Upper lobe of left lung (tissue), 6 donors: Measurements from ENCODE around the gene KRT8. TPM values are rescaled to one million over a fixed set of nuclear protein-coding genes. Genes with fewer than 3 reads are reported as not detected.

ENCODE experiments used
- ATAC-seq, 2 donors: fragments of 200-7000 bp; cut with Tn5 transposase; one replicate each; pipeline ENCODE4 v1.9.1; 2022; ENCODE audit warnings: mild to moderate bottlenecking in 2 of 2, moderate library complexity in 2 of 2; ENCODE audit not compliant: low FRiP score in 2 of 2
- DNase-seq, 2 donors: peaks; one replicate each; pipeline ENCODE4 v3.0.0-alpha.2; 2019 to 2020
- H3K27ac ChIP-seq, 4 donors: fragments of 200-600 bp; sonication (generic); one replicate each; pipeline ENCODE4 v1.5.1; 2016 to 2019
- H3K27me3 ChIP-seq, 4 donors: fragments of 200-600 bp; sonication (generic); one replicate each; pipeline ENCODE4 v1.5.1; 2017 to 2019
- H3K36me3 ChIP-seq, 4 donors: fragments of 200-600 bp; sonication (generic); one replicate each; pipeline ENCODE4 v1.5.1; 2016 to 2019
- H3K4me1 ChIP-seq, 4 donors: fragments of 200-600 bp; sonication (generic); one replicate each; pipeline ENCODE4 v1.5.1; 2018 to 2019
- H3K4me3 ChIP-seq, 4 donors: fragments of 200-600 bp; sonication (generic); one replicate each; pipeline ENCODE4 v1.5.1; 2017 to 2019; ENCODE audit warnings: mild to moderate bottlenecking in 2 of 4, moderate library complexity in 1 of 4
- H3K9me3 ChIP-seq, 4 donors: fragments of 200-600 bp; sonication (generic); one replicate each; pipeline ENCODE4 v1.5.1; 2018 to 2019
- CTCF ChIP-seq, 6 experiments: fragments of 450-650 bp in 4 of 6; fragments of 200-600 bp in 2 of 6; sonication (generic) in 2 of 6; IDR thresholded peaks; one replicate each; pipeline ENCODE4 v1.5.1; 2016 to 2019; ENCODE audit warnings: antibody characterized with exemption in 6 of 6
- EP300 ChIP-seq, 4 donors: sonication (generic); formaldehyde crosslinking; IDR thresholded peaks; one replicate each; pipeline ENCODE4 v1.5.1; 2017; ENCODE audit warnings: antibody characterized with exemption in 4 of 4, control low read depth in 2 of 4
- POLR2A ChIP-seq, 4 donors: fragments of 450-650 bp; IDR thresholded peaks; one replicate each; pipeline ENCODE4 v1.5.1; 2016 to 2017; ENCODE audit warnings: antibody characterized with exemption in 4 of 4, mild to moderate bottlenecking in 2 of 4
- POLR2AphosphoS5 ChIP-seq, 2 donors: sonication (generic); formaldehyde crosslinking; IDR thresholded peaks; one replicate each; pipeline ENCODE4 v1.5.1; 2017; ENCODE audit warnings: antibody characterized with exemption in 2 of 2
- WGBS, 2 donors: methylation state at CpG; one replicate each; pipeline ENCODE4 v1.1.5; 2017 to 2018; 5-methylcytosine and 5-hydroxymethylcytosine counted together
- total RNA-seq, 6 donors: library from RNA; depleted of rRNA in 4 of 6; stranded (reverse); fragments of >200 nt in 4 of 6; gene quantifications; one replicate each; pipeline versions ENCODE4 v1.1.0 to v1.2.1, GENCODE V29; 2016 to 2021
- donor health status: DM: no; HTN: no; CAD: no; lungs with moderate emphysema.
- donor health status: DM: no; HTN: yes; CAD: no; lungs with severe emphysema.

The KRT8 gene
- total RNA-seq, 6 donors from 2014 or later, result 90.1 to 1,458 (median 358) TPM

- TF ChIP-seq POLR2AphosphoS5 (IDR thresholded peaks at IDR 0.05) (no peak), POLR2A (IDR thresholded peaks at IDR 0.05) (no peak), CTCF (IDR thresholded peaks at IDR 0.05) (no peak), EP300 (IDR thresholded peaks at IDR 0.05) (no peak)
- Histone ChIP-seq H3K36me3 (peaks cover 0 to 23% (median 15%) of the 10 kb centered on the region in 4 donors), H3K9me3 (no peaks in the 10 kb centered on the region), H3K4me3 (peak overlapping the region in 1 of 4 donors; percentile 17), H3K27ac (no peak overlapping the region), H3K4me1 (peaks cover 4 to 20% (median 11%) of the 10 kb centered on the region in 4 donors), H3K27me3 (peaks cover 0 to 3% (median under 1%) of the 10 kb centered on the region in 4 donors)
- DNase-seq (no peak), ATAC-seq (no peak)
- WGBS, 2 donors, result 80 to 86% methylated on average over 8 to 9 of the region's 9 CpGs
Measured at GRCh38 chr12:52900166-52900895, 4.5 kb downstream of the KRT8 start.

- DNase-seq (no peak), ATAC-seq (no peak)
- Histone ChIP-seq H3K4me3 (peak overlapping the region in 1 of 4 donors; percentile 3), H3K4me1 (peaks cover 4 to 18% (median 13%) of the 10 kb centered on the region in 4 donors), H3K27ac (no peak overlapping the region), H3K36me3 (peaks cover 0 to 23% (median 15%) of the 10 kb centered on the region in 4 donors), H3K27me3 (peaks cover 0 to 3% (median under 1%) of the 10 kb centered on the region in 4 donors), H3K9me3 (no peaks in the 10 kb centered on the region)
- WGBS, 2 donors, result 93% methylated on average over 6 to 13 of the region's 13 CpGs
- TF ChIP-seq CTCF (IDR thresholded peaks at IDR 0.05), result no peak
- TF ChIP-seq EP300 (IDR thresholded peaks at IDR 0.05), result no peak
- no peak for TF ChIP-seq POLR2AphosphoS5 (IDR thresholded peaks at IDR 0.05)
- no peak for TF ChIP-seq POLR2A (IDR thresholded peaks at IDR 0.05)
Measured at GRCh38 chr12:52899338-52900035, 5.4 kb downstream of the KRT8 start.

GRCh38 chr12:52896190-52897100 is 8.4 kb downstream of the KRT8 start:
- peak; percentile 15 to 47 for ATAC-seq
- TF ChIP-seq POLR2AphosphoS5 (IDR thresholded peaks at IDR 0.05), result no peak
- TF ChIP-seq POLR2A (IDR thresholded peaks at IDR 0.05), result no peak
- TF ChIP-seq CTCF (IDR thresholded peaks at IDR 0.05), result no peak
- no peak for TF ChIP-seq EP300 (IDR thresholded peaks at IDR 0.05)
- Histone ChIP-seq H3K36me3 (peaks cover 0 to 22% (median 15%) of the 10 kb centered on the region in 4 donors), H3K27me3 (no peaks in the 10 kb centered on the region), H3K9me3 (no peaks in the 10 kb centered on the region), H3K4me3 (no peak overlapping the region), H3K27ac (peak overlapping the region in 2 of 4 donors; percentile 5 to 8), H3K4me1 (peaks cover 0 to 12% (median 5%) of the 10 kb centered on the region in 4 donors)
- WGBS, 2 donors, result 51 to 58% methylated on average over 2 to 3 of the region's 3 CpGs
- DNase-seq, result no peak

GRCh38 chr12:52895726-52896189 is 9.1 kb downstream of the KRT8 start:
- peak overlapping the region in 2 of 4 donors; percentile 5 to 8 for H3K27ac ChIP-seq
- H3K9me3 ChIP-seq, result no peaks in the 10 kb centered on the region
- no peak overlapping the region for H3K4me3 ChIP-seq
- DNase-seq (no peak), ATAC-seq (peak; percentile 5 to 27)
- TF ChIP-seq POLR2A (IDR thresholded peaks at IDR 0.05) (no peak), EP300 (IDR thresholded peaks at IDR 0.05) (no peak), POLR2AphosphoS5 (IDR thresholded peaks at IDR 0.05) (no peak), CTCF (IDR thresholded peaks at IDR 0.05) (no peak)
- 57 to 69% methylated on average over 2 of the region's 2 CpGs for WGBS, 2 donors
- H3K27me3 ChIP-seq, result no peaks in the 10 kb centered on the region
- peaks cover 0 to 12% (median 5%) of the 10 kb centered on the region in 4 donors for H3K4me1 ChIP-seq
- peaks cover 0 to 19% (median 14%) of the 10 kb centered on the region in 4 donors for H3K36me3 ChIP-seq
